ENCODE data around the gene RAD51B. TPM values are rescaled to one million over a fixed set of nuclear protein-coding genes. Genes with fewer than 3 reads are reported as not detected.
"Not testable (repeated sequence)": the region's sequence is repeated elsewhere in the genome, so short reads cannot be mapped to it uniquely, and the experiment has no call there.

Gene RAD51B
- total RNA-seq, 1 donor from 2014 or later: 26.1 TPM

DNA sequence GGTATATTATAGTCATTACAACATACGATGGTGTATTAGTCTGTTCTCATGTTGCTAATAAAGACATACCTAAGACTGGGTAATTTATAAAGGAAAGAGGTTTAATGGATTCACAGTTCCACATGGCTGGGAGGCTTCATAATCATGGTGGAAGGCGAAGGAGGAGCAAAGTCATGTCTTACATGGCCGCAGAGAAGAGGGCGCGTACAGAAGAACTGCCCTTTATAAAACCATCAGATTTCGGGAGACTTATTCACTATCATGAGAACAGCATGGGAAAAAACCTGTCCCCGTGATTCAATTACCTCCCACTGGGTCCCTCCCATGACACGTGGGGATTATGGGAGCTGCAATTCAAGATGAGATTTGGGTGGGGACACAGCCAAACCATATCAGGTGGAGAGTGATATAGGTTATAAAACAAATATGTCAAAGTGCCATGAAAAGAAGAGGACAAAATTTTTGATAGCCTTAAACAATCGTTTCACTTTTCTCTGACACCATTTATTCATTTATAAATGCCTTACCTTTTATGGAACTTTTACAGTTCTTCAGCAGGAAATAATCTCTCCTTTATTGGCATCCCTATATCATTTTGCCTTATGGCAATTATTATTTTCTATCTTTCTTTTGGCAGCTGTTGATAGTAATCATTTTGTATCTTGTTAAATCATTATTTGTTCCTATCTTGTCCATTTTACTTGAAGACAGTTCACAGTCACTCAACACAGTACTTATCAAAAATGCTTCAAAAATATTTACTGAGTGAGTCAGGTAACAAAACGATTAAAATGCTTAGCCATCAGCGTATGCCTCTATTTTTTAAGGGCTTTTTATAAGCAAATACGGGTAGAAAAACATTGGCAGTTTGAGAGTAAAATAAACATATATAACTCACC lies 196.0 kb downstream of the RAD51B start:
- H3K4me1 Mint-ChIP-seq (ENCODE audit: low read depth): no peaks in the 10 kb centered on the region

DNA sequence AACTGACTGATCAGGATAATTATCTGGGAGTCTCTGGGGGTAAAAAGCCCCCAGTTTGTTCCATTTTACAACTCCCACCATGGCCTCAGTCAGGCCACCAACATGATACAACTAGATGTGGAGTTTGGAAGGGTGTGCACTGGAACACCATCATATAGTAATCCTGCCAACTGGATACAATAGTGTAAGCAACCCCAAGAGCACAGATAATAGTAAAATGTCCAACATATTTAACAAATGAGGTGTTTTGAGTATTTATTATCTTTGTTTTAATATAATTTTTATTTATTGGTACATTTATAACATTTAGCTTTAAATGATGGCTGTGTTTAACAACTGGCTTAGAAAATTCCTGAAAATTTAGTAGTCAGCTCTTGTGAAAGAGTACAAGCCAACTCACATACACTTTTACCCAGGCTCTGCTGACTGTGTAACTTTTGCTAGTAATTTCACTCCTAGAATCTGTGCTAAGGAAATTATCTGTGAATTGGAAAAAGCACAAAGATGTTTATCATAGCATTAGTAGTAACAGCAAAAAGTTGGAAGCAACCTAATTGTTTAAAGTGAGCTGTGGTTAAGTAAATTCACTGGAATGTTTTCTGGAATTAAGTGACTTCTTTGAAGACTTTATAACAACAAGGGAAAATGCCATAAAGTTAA lies 196.8 kb downstream of the RAD51B start:
- H3K4me3 Mint-ChIP-seq: no peak overlapping the region
- no peak for DNase-seq (ENCODE audit: low spot score)
- no peaks in the 10 kb centered on the region for H3K36me3 Mint-ChIP-seq (ENCODE audit: low read depth)
- H3K4me1 Mint-ChIP-seq (ENCODE audit: low read depth): no peaks in the 10 kb centered on the region
- intact Hi-C loops (cut with micrococcal nuclease): no loop called here
- H3K27ac Mint-ChIP-seq: no peak overlapping the region
- H3K9me3 Mint-ChIP-seq: peaks cover 5% of the 10 kb centered on the region
- H3K27me3 Mint-ChIP-seq (ENCODE audit: insufficient read depth): peaks cover 4% of the 10 kb centered on the region

More for the DNA sequence above, 196.0 kb downstream of the RAD51B start:
- H3K9me3 Mint-ChIP-seq: peaks cover 5% of the 10 kb centered on the region
- H3K27me3 Mint-ChIP-seq (ENCODE audit: insufficient read depth): peaks cover 4% of the 10 kb centered on the region
- intact Hi-C loops (cut with micrococcal nuclease): no loop called here
- no peaks in the 10 kb centered on the region for H3K36me3 Mint-ChIP-seq (ENCODE audit: low read depth)
- DNase-seq (ENCODE audit: low spot score): no peak
- no peak overlapping the region for H3K27ac Mint-ChIP-seq
- H3K4me3 Mint-ChIP-seq: no peak overlapping the region

DNA sequence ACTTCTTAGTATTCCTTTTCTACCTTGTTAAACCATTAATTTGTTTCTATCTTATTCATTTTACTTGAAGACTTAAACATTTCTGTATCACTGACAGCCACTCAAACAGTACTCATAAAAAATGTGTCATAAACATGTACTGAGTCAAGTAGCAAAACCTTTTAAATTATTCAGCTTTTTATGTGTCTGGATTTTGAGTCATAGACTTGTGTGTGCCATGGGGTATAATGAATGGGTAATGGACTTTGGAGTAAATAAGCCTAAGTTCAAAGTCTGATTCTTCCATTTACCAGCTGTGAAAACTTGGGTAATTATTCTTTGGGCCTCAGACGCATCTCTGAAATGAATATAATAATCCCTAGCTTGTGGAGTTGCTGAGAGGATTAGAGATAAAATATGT lies 199.0 kb downstream of the RAD51B start:
- intact Hi-C loops (cut with micrococcal nuclease): no loop called here
- Mint-ChIP-seq H3K27me3 (ENCODE audit: insufficient read depth) (peaks cover 4% of the 10 kb centered on the region), H3K4me1 (ENCODE audit: low read depth) (no peaks in the 10 kb centered on the region), H3K36me3 (ENCODE audit: low read depth) (no peaks in the 10 kb centered on the region), H3K27ac (no peak overlapping the region), H3K9me3 (peaks cover 17% of the 10 kb centered on the region), H3K4me3 (no peak overlapping the region)
- no peak for DNase-seq (ENCODE audit: low spot score)

DNA sequence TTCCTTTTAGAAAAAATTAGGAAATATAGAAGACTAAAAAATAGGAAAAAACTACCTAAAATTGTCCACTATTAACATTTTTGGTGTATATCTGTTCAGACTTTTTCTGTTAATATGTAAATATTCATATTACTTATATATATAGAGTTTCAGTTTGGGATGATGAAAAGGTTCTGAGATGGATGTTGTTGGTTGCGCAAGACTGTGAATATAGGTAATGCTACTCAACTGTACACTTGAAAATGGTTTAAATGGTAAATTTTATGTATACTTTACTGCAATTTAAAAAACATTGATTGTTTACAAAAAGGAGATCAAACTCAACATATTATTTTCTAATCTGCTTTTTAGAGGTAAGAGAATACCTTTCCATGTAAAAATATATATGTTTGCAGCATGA lies 200.9 kb downstream of the RAD51B start:
- Mint-ChIP-seq H3K9me3 (peaks cover 15% of the 10 kb centered on the region), H3K27ac (no peak overlapping the region), H3K27me3 (ENCODE audit: insufficient read depth) (no peaks in the 10 kb centered on the region), H3K36me3 (ENCODE audit: low read depth) (no peaks in the 10 kb centered on the region), H3K4me3 (no peak overlapping the region), H3K4me1 (ENCODE audit: low read depth) (no peaks in the 10 kb centered on the region)
- intact Hi-C loops (cut with micrococcal nuclease): no loop called here
- DNase-seq (ENCODE audit: low spot score): no peak

DNA sequence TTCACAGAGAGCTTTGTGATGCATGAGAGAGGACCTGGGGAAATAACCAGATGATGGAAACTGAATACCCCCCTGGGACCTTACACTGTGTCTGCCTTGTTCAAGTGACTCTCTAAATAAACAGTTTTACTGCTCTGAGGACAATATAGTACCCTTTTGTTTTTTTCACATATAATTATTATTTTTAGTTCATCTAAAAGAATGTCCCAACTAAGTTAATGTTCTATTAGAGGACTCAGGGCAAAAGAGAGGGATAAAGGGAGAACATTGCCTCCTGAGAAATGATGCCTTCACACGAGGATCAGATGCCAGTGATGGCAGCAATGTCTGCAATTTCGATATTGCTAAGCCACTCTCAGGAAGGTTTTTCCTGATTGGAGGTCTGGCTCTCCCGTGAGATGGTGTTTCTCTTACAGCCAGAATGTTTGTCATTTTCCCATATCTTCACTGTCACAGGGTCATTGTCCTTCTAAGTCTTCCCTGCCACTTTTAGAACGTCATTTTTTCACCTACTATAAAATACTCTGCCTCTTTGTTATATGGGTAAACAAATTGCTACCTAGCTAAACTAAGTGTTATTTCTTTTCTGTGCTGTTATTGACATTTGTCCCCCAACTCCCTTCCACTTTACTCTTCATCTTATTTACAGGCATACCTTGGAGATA lies 201.6 kb downstream of the RAD51B start:
- H3K27ac Mint-ChIP-seq: no peak overlapping the region
- DNase-seq (ENCODE audit: low spot score): no peak
- intact Hi-C loops (cut with micrococcal nuclease): no loop called here
- H3K27me3 Mint-ChIP-seq (ENCODE audit: insufficient read depth): no peaks in the 10 kb centered on the region
- H3K4me1 Mint-ChIP-seq (ENCODE audit: low read depth): no peaks in the 10 kb centered on the region
- H3K4me3 Mint-ChIP-seq: no peak overlapping the region
- H3K36me3 Mint-ChIP-seq (ENCODE audit: low read depth): no peaks in the 10 kb centered on the region
- H3K9me3 Mint-ChIP-seq: peaks cover 15% of the 10 kb centered on the region

DNA sequence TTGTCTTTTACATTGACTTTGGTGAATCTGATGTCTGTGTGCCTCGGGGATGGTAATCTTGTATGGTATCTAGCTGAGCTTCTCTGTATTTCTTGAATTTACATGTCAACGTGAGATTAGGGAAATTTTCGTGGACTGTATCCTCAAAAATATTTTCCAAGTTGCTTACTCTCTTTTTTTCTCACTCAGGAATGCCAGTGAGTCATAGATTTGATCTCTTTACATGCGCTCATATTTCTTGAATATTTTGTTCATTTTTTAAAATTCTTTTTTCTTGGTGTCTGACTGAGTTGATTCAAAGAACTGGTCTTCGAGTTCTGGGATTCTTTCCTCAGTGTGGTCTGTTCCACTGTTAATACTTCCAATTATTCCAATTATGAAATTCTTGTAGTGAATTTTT lies 207.7 kb downstream of the RAD51B start:
- Mint-ChIP-seq H3K4me3 (no peak overlapping the region), H3K36me3 (ENCODE audit: low read depth) (no peaks in the 10 kb centered on the region), H3K27me3 (ENCODE audit: insufficient read depth) (peaks cover 3% of the 10 kb centered on the region), H3K4me1 (ENCODE audit: low read depth) (no peaks in the 10 kb centered on the region), H3K9me3 (peaks cover 36% of the 10 kb centered on the region), H3K27ac (no peak overlapping the region)
- intact Hi-C loops (cut with micrococcal nuclease): no loop called here
- no peak for DNase-seq (ENCODE audit: low spot score)

DNA sequence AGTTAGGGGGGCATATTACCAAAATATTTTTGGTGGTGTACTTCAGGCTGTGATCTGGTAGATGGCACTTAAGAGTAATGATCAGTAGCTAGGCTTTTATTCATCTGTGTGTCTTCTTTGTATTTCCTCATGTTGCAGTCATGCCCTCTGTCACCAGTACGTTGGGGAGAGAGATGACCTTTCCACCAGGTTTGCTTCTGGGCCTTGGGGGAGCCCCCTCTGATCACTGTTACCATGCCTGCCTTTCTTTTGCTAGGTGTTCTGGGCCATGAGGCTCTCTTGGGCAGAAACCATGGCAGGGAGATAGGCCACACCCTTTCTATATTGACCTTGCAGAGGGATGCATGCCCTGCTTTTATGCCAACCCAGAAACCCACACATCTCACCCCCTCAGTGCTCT lies 208.5 kb downstream of the RAD51B start:
- no peaks in the 10 kb centered on the region for H3K36me3 Mint-ChIP-seq (ENCODE audit: low read depth)
- H3K27me3 Mint-ChIP-seq (ENCODE audit: insufficient read depth): peaks cover 3% of the 10 kb centered on the region
- H3K9me3 Mint-ChIP-seq: peaks cover 30% of the 10 kb centered on the region
- no peak overlapping the region for H3K27ac Mint-ChIP-seq
- no peak overlapping the region for H3K4me3 Mint-ChIP-seq
- H3K4me1 Mint-ChIP-seq (ENCODE audit: low read depth): no peaks in the 10 kb centered on the region
- intact Hi-C loops (cut with micrococcal nuclease): no loop called here
- DNase-seq (ENCODE audit: low spot score): no peak

DNA sequence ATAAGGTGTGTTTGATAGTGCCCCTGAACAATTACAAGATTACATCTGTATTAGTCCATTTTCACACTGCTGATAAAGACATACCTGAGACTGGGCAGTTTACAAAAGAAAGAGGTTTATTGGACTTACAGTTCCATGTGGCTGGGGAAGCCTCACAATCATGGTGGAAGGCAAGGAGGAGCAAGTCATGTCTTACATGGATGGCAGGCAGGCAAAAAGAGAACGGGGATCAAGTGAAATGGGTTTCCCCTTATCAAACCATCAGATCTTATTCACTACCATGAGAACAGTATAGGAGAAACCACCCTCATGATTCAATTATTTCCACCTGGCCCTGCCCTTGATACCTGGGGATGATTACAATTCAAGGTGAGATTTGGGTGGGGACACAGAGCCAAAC lies 211.4 kb downstream of the RAD51B start:
- H3K4me3 Mint-ChIP-seq; H3K36me3 Mint-ChIP-seq (ENCODE audit: low read depth); intact Hi-C loops (cut with micrococcal nuclease); H3K27me3 Mint-ChIP-seq (ENCODE audit: insufficient read depth); H3K27ac Mint-ChIP-seq; H3K4me1 Mint-ChIP-seq (ENCODE audit: low read depth); DNase-seq (ENCODE audit: low spot score): not testable (repeated sequence)
- peaks cover 25% of the 10 kb centered on the region for H3K9me3 Mint-ChIP-seq

DNA sequence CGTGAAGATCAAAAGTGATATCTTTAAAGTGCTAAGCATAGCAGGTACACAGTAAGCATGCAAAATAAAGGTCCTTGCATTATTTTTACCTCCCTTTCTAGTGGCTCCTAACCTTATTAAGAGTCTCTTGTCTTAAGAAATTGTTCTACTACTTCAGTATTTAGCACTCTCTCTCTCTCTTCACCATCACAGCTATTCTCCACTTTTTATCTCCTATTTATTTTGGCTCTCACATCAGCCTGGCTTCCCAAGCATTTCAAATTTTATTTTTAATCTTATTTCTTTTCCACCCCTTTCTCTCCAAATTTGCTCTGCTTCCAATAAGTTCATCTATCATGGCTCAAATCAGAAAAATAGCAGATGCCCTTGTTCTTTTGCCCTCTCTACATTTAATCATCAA lies 212.6 kb downstream of the RAD51B start:
- no peak overlapping the region for H3K4me3 Mint-ChIP-seq
- intact Hi-C loops (cut with micrococcal nuclease): no loop called here

DNA sequence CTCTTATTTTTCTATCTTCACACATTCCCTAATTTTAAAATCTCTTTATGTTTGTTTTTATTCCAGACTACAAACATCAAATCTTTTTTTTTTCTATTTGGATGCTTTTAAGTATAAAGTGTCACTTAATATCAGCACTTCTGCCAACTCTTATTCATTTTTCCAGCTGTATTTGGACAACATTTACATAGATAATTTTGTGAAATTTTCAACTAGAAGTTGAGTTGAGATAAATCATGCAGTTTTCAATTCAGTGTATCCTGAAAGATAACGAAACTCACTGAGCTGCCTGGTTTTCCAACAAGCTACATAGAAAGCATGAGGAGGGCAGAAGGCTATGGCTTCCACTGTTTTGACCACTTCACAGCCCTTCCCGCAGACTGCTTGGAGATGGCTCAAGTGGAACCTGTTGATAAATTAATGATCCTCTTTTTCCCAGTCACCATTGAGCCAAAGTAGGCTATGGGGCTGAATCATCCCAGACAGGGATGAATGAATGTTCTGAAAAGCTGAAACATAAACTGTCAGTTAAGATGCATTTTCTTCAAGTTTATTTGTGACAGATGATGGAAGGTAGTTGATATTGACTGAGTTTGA lies 213.9 kb downstream of the RAD51B start:
- intact Hi-C loops (cut with micrococcal nuclease): no loop called here
- H3K4me1 Mint-ChIP-seq (ENCODE audit: low read depth): no peaks in the 10 kb centered on the region
- peaks cover 3% of the 10 kb centered on the region for H3K27me3 Mint-ChIP-seq (ENCODE audit: insufficient read depth)
- H3K27ac Mint-ChIP-seq: no peak overlapping the region
- no peaks in the 10 kb centered on the region for H3K36me3 Mint-ChIP-seq (ENCODE audit: low read depth)
- DNase-seq (ENCODE audit: low spot score): no peak
- no peak overlapping the region for H3K4me3 Mint-ChIP-seq
- H3K9me3 Mint-ChIP-seq: peaks cover 21% of the 10 kb centered on the region

More for the DNA sequence above, 212.6 kb downstream of the RAD51B start:
- Mint-ChIP-seq H3K36me3 (ENCODE audit: low read depth) (no peaks in the 10 kb centered on the region), H3K9me3 (peaks cover 25% of the 10 kb centered on the region), H3K4me1 (ENCODE audit: low read depth) (no peaks in the 10 kb centered on the region), H3K27me3 (ENCODE audit: insufficient read depth) (peaks cover 3% of the 10 kb centered on the region), H3K27ac (no peak overlapping the region)
- no peak for DNase-seq (ENCODE audit: low spot score)

DNA sequence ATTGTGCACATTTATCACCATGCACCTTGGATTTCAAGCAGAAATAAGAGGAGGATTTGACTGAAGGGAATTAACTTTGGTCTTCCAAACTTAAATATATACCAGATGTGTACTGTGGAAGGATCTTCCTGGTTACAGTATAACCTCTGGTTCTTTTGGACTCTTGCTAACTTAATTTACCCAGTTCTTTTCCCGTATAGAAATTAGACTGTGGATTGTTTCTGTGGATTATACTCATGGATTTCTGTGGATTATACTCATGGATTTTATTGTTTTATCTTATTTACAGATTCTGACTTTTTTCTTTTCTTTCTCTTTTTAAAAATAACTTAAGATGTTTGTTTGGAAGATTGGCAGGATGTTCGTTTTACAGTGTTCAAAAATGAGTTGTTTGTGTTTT lies 215.3 kb downstream of the RAD51B start:
- Mint-ChIP-seq H3K36me3 (ENCODE audit: low read depth) (no peaks in the 10 kb centered on the region), H3K4me1 (ENCODE audit: low read depth) (no peaks in the 10 kb centered on the region), H3K27me3 (ENCODE audit: insufficient read depth) (peaks cover 3% of the 10 kb centered on the region), H3K27ac (no peak overlapping the region), H3K9me3 (peaks cover 11% of the 10 kb centered on the region), H3K4me3 (no peak overlapping the region)
- intact Hi-C loops (cut with micrococcal nuclease): no loop called here
- no peak for DNase-seq (ENCODE audit: low spot score)

DNA sequence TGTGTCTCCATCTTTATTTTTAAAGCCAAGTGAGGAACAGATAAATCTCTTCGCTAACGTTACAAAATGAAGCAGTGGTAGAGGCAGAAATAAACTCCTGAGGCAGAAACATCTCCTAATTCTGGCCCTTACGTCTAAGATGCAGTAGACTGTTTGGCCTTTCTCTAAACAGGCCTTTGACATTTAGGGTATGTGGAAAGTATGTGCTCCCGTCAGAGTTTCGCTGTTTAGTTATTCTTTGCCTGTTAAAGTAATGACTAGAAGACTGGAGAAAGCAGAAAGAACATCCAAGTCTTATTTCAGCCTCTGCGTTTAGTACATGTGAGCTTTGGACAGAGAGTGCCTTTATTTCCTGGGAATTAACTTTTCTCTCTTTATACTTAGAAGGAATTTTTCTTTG lies 216.6 kb downstream of the RAD51B start:
- Mint-ChIP-seq H3K27ac (no peak overlapping the region), H3K36me3 (ENCODE audit: low read depth) (no peaks in the 10 kb centered on the region), H3K4me1 (ENCODE audit: low read depth) (no peaks in the 10 kb centered on the region), H3K27me3 (ENCODE audit: insufficient read depth) (peaks cover 3% of the 10 kb centered on the region), H3K9me3 (peaks cover under 1% of the 10 kb centered on the region), H3K4me3 (no peak overlapping the region)
- intact Hi-C loops (cut with micrococcal nuclease): no loop called here
- DNase-seq (ENCODE audit: low spot score): no peak

DNA sequence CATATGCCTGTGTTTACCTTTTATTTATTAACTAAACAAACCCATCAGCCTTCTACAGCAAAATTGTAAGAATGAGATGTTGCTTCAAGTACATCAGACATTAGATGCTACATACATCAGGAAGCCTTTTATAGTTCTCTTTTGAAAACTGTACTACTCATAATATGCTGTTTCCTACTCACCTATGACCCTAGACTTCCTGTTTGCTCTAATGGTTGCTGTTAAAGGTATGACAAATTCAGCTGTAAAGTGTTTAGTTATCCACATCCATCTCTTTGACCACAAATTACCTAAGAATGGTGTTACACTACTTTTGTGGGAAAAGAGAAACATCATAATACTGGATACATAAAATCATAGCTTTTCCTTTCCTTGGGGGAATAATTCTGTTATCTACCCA lies 220.0 kb downstream of the RAD51B start:
- Mint-ChIP-seq H3K4me3 (no peak overlapping the region), H3K4me1 (ENCODE audit: low read depth) (no peaks in the 10 kb centered on the region)

More for the DNA sequence above, 220.0 kb downstream of the RAD51B start:
- intact Hi-C loops (cut with micrococcal nuclease): no loop called here
- no peaks in the 10 kb centered on the region for H3K36me3 Mint-ChIP-seq (ENCODE audit: low read depth)
- H3K27me3 Mint-ChIP-seq (ENCODE audit: insufficient read depth): no peaks in the 10 kb centered on the region
- no peak for DNase-seq (ENCODE audit: low spot score)
- H3K9me3 Mint-ChIP-seq: no peaks in the 10 kb centered on the region
- H3K27ac Mint-ChIP-seq: no peak overlapping the region
